NCI-H774 (cell line): Measurements from ENCODE around the gene KLHL36.

Experiments used
- DNase-seq: peaks from one replicate; lab custom pipeline; 2025; lab: John Stamatoyannopoulos, UW

KLHL36 gene

GRCh38 chr16:84648595-84649510 is 542 bp downstream of the KLHL36 start:
- no peak for DNase-seq

- DNase-seq, result no peak
These were observed 1.2 kb downstream of the KLHL36 start for GRCh38 chr16:84649511-84649861.

- no peak for DNase-seq
These were observed 2.0 kb downstream of the KLHL36 start for GRCh38 chr16:84650062-84650991.

- no peak for DNase-seq
These were observed 4.3 kb downstream of the KLHL36 start for GRCh38 chr16:84652566-84652965.

- no peak for DNase-seq
These were observed 5.9 kb downstream of the KLHL36 start for GRCh38 chr16:84654238-84654637.

GRCh38 chr16:84654998-84655397 is 6.7 kb downstream of the KLHL36 start:
- DNase-seq, result no peak

- DNase-seq, result no peak
These were observed 8.3 kb downstream of the KLHL36 start for GRCh38 chr16:84656649-84657048.

GRCh38 chr16:84657229-84657837 is 9.0 kb downstream of the KLHL36 start:
- no peak for DNase-seq

- no peak for DNase-seq
These were observed 10.4 kb downstream of the KLHL36 start for GRCh38 chr16:84658690-84659089.

- no peak for DNase-seq
These were observed 11.5 kb downstream of the KLHL36 start for GRCh38 chr16:84659656-84660300.

GRCh38 chr16:84660973-84661372 is 12.7 kb downstream of the KLHL36 start:
- DNase-seq, result no peak

- no peak for DNase-seq
These were observed 13.2 kb downstream of the KLHL36 start for GRCh38 chr16:84661418-84662060.

GRCh38 chr16:84662471-84662870 is 14.2 kb downstream of the KLHL36 start:
- DNase-seq, result no peak

GRCh38 chr16:84663433-84664101 is 15.3 kb downstream of the KLHL36 start:
- no peak for DNase-seq

GRCh38 chr16:84665359-84665758 is 17.0 kb downstream of the KLHL36 start:
- DNase-seq, result no peak

GRCh38 chr16:84665843-84666242 is 17.5 kb downstream of the KLHL36 start:
- DNase-seq, result no peak

GRCh38 chr16:84667600-84668309 is 19.4 kb downstream of the KLHL36 start:
- no peak for DNase-seq

GRCh38 chr16:84670063-84670462 is 21.8 kb downstream of the KLHL36 start:
- no peak for DNase-seq

- DNase-seq, result no peak
These were observed 24.2 kb downstream of the KLHL36 start for GRCh38 chr16:84672276-84673202.
